ENCODE results near the gene RAB29. TPM values are rescaled to one million over a fixed set of nuclear protein-coding genes. Genes with fewer than 3 reads are reported as not detected.

RAB29 gene
- total and polyA plus RNA-seq, 9 of the 15 experiments (the other 6 are each of a cell fraction or from before 2014, with no cell fraction given): 6.3 to 17.6 (median 8.0) TPM

- TF ChIP-seq ARHGAP35 (IDR thresholded peaks at IDR 0.05; ENCODE audit: partially characterized antibody) (peak; percentile 64), TCF7L2 (IDR thresholded peaks at IDR 0.05; ENCODE audit: low read depth, low read length) (peak; percentile 81), SMAD4 (CRISPR knock-in tag; conservative IDR thresholded peaks at IDR 0.05) (no peak), CUX1 (CRISPR knock-in tag; IDR thresholded peaks at IDR 0.05) (no peak), CHD1 (IDR thresholded peaks at IDR 0.05; ENCODE audit: low read length) (peak; percentile 81), ZNF407 (IDR thresholded peaks at IDR 0.05; ENCODE audit: low read depth) (peak; percentile 71), ZHX1 (conservative IDR thresholded peaks at IDR 0.05; ENCODE audit: low read length) (no peak), BACH1 (tag; IDR thresholded peaks at IDR 0.05) (0 out of 2 replicates have a peak, but pooled peaks have one; percentile 33)
These were observed 26.7 kb downstream of the RAB29 start (continued) for GRCh38 chr1:205748403-205749233.

Measured in K562 (cell line).